Gastrocnemius medialis (tissue), 4 donors: ENCODE results near the gene TXLNG. TPM values are rescaled to one million over a fixed set of nuclear protein-coding genes. Genes with fewer than 3 reads are reported as not detected.
"Not testable (repeated sequence)": the region's sequence is repeated elsewhere in the genome, so short reads cannot be mapped to it uniquely, and the experiment has no call there.

Experiments
- ATAC-seq, 2 donors: fragments of 150-250 bp; one replicate each; pipeline ENCODE4 v1.9.1; 2016
- DNase-seq, 2 donors: peaks; one replicate each; pipeline ENCODE4 v3.0.0-alpha.2; 2019
- H3K27ac ChIP-seq, 4 donors: fragments of 200-600 bp; sonication (generic); 1 replicate in 1 of 4; 2 replicates in 3 of 4; pipeline ENCODE4 v1.5.1; 2016 to 2018; ENCODE audit warnings: mild to moderate bottlenecking in 2 of 4, moderate library complexity in 1 of 4
- H3K27me3 ChIP-seq, 3 donors: fragments of 200-600 bp; sonication (generic) in 2 of 3; 1 replicate in 1 of 3; 2 replicates in 2 of 3; pipeline versions ENCODE4 v1.5.1 to v1.6.0; 2016 to 2019; ENCODE audit warnings: mild to moderate bottlenecking in 1 of 3, moderate library complexity in 1 of 3
- H3K36me3 ChIP-seq, 2 donors: fragments of 200-600 bp; sonication (generic) in 1 of 2; one replicate each; pipeline ENCODE4 v1.5.1; 2017 to 2018
- H3K4me1 ChIP-seq, 2 donors: fragments of 200-600 bp; sonication (generic) in 1 of 2; one replicate each; pipeline ENCODE4 v1.5.1; 2016 to 2017; ENCODE audit warnings: mild to moderate bottlenecking in 2 of 2
- H3K4me3 ChIP-seq, 4 donors: fragments of 200-600 bp; sonication (generic) in 3 of 4; 1 replicate in 1 of 4; 2 replicates in 3 of 4; pipeline ENCODE4 v1.5.1; 2016 to 2019; ENCODE audit warnings: mild to moderate bottlenecking in 2 of 4
- H3K9me3 ChIP-seq, 3 donors: fragments of 200-600 bp; sonication (generic) in 2 of 3; 1 replicate in 1 of 3; 2 replicates in 2 of 3; pipeline ENCODE4 v1.5.1; 2016 to 2019
- CTCF ChIP-seq, 5 experiments: fragments of 450-650 bp in 3 of 5; fragments of 200-600 bp in 2 of 5; sonication (generic) in 2 of 5; IDR thresholded peaks in 4 of 5; conservative IDR thresholded peaks in 1 of 5; 1 replicate in 4 of 5; 2 replicates in 1 of 5; pipeline ENCODE4 v1.5.1; 2016 to 2019; ENCODE audit warnings: antibody characterized with exemption in 5 of 5, mild to moderate bottlenecking in 3 of 5, moderate library complexity in 3 of 5
- POLR2A ChIP-seq, 2 donors: fragments of 450-650 bp; IDR thresholded peaks; one replicate each; pipeline ENCODE4 v1.6.1; 2017; ENCODE audit warnings: antibody characterized with exemption in 2 of 2, mild to moderate bottlenecking in 2 of 2, moderate library complexity in 2 of 2
- in situ Hi-C, 4 donors: fragments of 200-750 bp; cut with MboI; loops; one replicate each; pipeline versions ENCODE4 v1.15.0 to v1.8.0; 2017; ENCODE audit warnings: low sequenced_read_pairs in 4 of 4
- intact Hi-C: fragments of 100-400 bp; cut with DNase I; formaldehyde crosslinking; loops from one replicate; pipeline ENCODE4 v1.15.1; 2023; ENCODE audit warnings: low total_unique reads
- total RNA-seq, 4 donors: library from RNA; depleted of rRNA; stranded (reverse); fragments of >200 nt; gene quantifications; one replicate each; pipeline versions ENCODE4 v1.1.0 to v1.2.3, GENCODE V29; 2016

TXLNG gene
- total RNA-seq, 4 donors from 2014 or later: 6.9 to 16.9 (median 9.6) TPM

DNA sequence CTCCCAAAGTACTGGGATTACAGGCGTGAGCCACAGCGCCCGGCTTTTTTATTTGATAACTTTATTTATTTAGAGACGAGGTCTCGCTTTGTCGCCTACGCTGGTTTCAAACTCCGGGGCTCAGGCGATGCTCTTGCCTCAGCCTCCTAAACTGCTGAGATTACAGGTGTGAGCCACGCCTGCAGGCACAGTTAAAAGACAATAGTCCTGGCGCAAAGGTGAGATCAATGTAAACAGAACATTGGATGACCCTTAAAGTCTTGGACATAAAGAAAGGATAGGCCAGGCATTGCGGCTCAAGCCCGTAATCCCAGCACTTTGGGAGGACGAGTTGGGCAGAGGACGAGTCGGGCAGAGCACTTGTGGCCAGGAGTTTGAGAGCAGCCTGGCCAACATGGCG is 2.8 kb upstream of the TXLNG start:
- intact Hi-C loops: no loop called here
- H3K4me3 ChIP-seq: no peak overlapping the region
- no peak for DNase-seq
- ATAC-seq: no peak
- no peaks in the 10 kb centered on the region for H3K36me3 ChIP-seq
- in situ Hi-C loops: loop anchor here in 1 of 4 donors (10.0 kb wide), 1 partner anchor 59 kb away; no protein-coding TSS in a partner anchor
- no peak overlapping the region for H3K27ac ChIP-seq
- TF ChIP-seq CTCF (IDR thresholded peaks at IDR 0.05 in 4 of 5, conservative IDR thresholded peaks at IDR 0.05 in 1 of 5) (no peak), POLR2A (IDR thresholded peaks at IDR 0.05) (no peak)
- H3K9me3 ChIP-seq: no peaks in the 10 kb centered on the region
- no peaks in the 10 kb centered on the region for H3K27me3 ChIP-seq
- peaks cover 3 to 7% of the 10 kb centered on the region in 2 donors for H3K4me1 ChIP-seq

- H3K27me3 ChIP-seq, H3K4me3 ChIP-seq, H3K36me3 ChIP-seq, H3K9me3 ChIP-seq, ATAC-seq, H3K27ac ChIP-seq, H3K4me1 ChIP-seq, DNase-seq, intact Hi-C loops: not testable (repeated sequence)
- in situ Hi-C loops: loop anchor here in 1 of 4 donors (10.0 kb wide), 1 partner anchor 60 kb away; no protein-coding TSS in a partner anchor
Measured at GRCh38 chrX:16784440-16784839, 1.8 kb upstream of the TXLNG start.

DNA sequence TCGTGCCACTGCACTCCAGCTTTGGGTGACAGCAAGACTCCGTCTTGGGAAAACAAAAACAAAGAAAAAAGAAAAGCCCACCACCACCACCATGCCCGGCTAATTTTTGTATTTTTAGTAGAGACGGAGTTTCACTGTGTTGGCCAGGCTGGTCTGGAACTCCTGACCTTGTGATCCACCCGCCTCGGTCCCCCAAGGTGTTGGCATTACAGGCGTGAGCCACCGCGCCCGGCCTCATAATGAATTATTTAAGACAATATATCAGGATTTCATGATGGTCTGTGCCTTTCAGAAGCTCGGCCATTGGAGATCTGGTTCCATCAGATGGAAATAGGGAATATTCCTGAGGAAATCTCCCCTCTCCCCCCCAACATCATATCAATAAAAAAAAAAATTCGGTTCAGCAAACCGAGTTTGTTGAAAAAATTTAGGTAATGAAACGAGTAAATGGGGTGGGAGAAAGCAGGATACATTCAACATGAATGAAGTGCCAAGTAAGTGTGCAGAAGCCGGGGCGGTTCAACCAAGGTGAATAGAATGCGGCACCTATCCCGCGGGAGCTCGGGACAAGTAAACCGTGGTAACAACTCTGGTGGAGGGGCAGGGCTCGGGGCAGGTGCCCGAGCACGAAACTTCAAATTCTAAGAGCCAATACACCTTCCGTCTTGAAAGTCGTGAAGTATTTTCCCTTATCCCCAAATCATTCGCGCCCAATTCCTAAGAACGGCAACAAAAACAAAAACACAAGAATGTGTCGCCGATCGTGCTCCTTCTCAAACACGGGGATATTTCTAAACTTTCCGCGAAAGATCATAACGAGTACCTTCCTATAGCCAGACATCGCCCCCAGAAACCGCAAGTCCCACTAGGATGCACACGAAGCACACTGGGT is 773 bp upstream of the TXLNG start:
- no peak for TF ChIP-seq POLR2A (IDR thresholded peaks at IDR 0.05)
- no peak for TF ChIP-seq CTCF (IDR thresholded peaks at IDR 0.05 in 4 of 5, conservative IDR thresholded peaks at IDR 0.05 in 1 of 5)
- Histone ChIP-seq H3K36me3 (no peaks in the 10 kb centered on the region), H3K4me1 (peaks cover 3 to 7% of the 10 kb centered on the region in 2 donors), H3K27ac (peak overlapping the region; percentile 74 to 93 (median 86)), H3K9me3 (no peaks in the 10 kb centered on the region), H3K27me3 (no peaks in the 10 kb centered on the region), H3K4me3 (peak overlapping the region; percentile 68 to 84 (median 73))
- in situ Hi-C loops: loop anchor here in 1 of 4 donors (10.0 kb wide), 1 partner anchor 61 kb away; no protein-coding TSS in a partner anchor
- intact Hi-C loops: loop anchor here (1.0 to 5.0 kb wide), 5 partner anchors 52 to 1111 kb away; partner anchors contain the start of genes RBBP7 and SYAP1
- ATAC-seq: peak in 1 of 2 donors; percentile 38
- DNase-seq: peak; percentile 10 to 22

DNA sequence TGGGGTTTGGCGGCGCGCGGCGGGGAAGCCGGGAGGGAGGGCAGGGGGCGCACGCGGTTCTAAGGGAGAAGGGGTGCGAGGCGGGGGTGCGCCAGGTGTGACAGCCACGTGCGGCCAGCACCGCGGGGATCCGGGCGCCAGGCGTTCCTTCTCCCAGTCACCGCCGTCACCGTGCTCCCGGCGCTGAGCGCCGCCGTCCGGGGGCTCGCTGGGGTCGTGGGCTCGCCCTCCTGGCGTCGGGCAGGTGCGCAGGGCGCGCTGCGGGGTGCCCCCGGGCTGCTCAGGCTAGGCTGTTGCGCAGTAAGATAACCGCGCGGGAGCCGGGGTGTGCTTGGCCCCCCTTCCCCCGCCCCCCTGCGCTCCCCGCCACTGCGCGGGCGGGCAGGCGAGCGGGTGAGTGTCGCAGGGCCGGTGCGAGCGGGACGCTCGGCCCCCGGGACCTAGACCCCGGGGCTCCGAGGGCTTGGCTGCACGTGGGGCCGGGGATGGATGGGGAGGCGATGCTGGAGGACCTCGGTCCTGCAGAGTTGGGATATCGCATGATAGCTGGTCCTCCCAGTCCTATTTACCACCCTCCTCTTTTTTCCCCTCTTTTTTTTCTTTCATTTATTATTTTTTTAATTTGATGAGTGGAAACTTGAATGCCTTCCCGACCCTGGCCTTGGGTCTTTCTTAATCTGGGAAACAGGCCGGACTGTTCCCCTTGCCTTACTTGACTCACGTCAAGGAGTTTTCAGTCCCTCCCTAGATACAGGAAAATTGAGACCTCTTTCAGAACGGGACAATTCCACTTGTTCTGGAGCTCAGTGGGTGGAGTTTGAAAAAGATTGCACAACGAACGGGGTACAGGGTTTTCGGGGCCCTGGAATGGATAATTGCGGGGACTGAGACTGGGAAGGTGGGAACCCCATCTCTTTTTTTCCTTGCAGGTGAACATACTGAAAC is 797 bp downstream of the TXLNG start:
- DNase-seq (peak in 1 of 2 donors; percentile 11), ATAC-seq (peak in 1 of 2 donors; percentile 9)
- Histone ChIP-seq H3K4me3 (peak overlapping the region; percentile 68 to 84 (median 74)), H3K9me3 (no peaks in the 10 kb centered on the region), H3K4me1 (peaks cover 3 to 7% of the 10 kb centered on the region in 2 donors), H3K36me3 (no peaks in the 10 kb centered on the region), H3K27ac (peak overlapping the region; percentile 91 to 93 (median 92)), H3K27me3 (no peaks in the 10 kb centered on the region)
- in situ Hi-C loops: loop anchor here in 1 of 4 donors (10.0 kb wide), 1 partner anchor 62 kb away; no protein-coding TSS in a partner anchor
- TF ChIP-seq POLR2A (IDR thresholded peaks at IDR 0.05) (peak in 1 of 2 donors; percentile 22), CTCF (IDR thresholded peaks at IDR 0.05 in 4 of 5, conservative IDR thresholded peaks at IDR 0.05 in 1 of 5) (no peak)
- intact Hi-C loops: loop anchor here (1.0 to 5.0 kb wide), 5 partner anchors 50 to 1112 kb away; partner anchors contain the start of genes RBBP7 and SYAP1
